Activated CD4-positive, alpha-beta T cell treated with anti-CD3 and anti-CD28 coated beads, Interleukin-2, Interleukin-4, amounts not matched to agents 100 ng/mL and 50 ng/mL, durations not matched to agents 16 hours and 8 hours (primary cell): Measurements from ENCODE around the gene DYNC1I1.

Source experiments
- DNase-seq: peaks from one replicate; pipeline ENCODE4 v3.0.0-alpha.2; 2020; ENCODE audit warnings: low spot score

Gene DYNC1I1

GRCh38 chr7:95971716-95972115 is 199.4 kb downstream of the DYNC1I1 start:
- no peak for DNase-seq

DNA sequence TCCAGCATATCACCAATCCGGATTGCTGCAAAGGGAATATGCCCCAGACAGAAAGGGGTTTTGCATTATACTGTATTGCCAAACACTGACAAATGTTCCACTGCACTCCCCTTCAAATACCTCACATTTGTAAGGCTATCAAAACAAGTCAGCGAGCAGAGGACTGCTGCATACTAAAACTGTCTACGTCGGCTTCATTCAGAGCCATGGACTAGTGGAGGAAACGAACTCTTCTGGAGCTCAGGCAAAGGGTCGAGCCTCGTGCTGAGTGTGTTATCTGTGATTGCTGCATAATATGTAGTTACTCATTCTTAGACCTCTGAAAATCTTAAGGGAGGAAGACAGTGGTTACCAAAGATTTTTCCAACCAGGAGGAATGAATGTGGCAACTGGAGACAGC is 200.2 kb downstream of the DYNC1I1 start:
- no peak for DNase-seq

GRCh38 chr7:95974108-95974507 is 201.8 kb downstream of the DYNC1I1 start:
- no peak for DNase-seq

GRCh38 chr7:95976369-95977060 is 204.2 kb downstream of the DYNC1I1 start:
- DNase-seq, result no peak

DNA sequence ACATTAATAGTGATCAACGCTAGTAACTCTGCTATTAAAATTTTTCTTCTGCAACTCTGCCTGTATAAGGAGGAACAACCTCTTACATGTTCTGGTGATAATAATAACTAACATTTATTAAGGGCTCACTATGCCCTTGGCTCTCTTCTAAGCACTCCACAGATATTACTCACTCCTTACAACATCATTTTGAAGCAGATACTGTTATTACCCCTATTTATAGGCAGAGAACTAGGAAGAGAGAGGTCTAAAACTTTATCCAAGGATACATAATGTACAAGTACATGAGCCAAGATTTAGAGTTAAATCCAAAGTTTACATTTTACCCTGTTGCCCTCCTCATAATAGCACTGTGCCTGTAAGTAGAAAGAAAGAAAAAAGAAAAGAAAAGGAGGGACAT is 205.6 kb downstream of the DYNC1I1 start:
- no peak for DNase-seq

DNA sequence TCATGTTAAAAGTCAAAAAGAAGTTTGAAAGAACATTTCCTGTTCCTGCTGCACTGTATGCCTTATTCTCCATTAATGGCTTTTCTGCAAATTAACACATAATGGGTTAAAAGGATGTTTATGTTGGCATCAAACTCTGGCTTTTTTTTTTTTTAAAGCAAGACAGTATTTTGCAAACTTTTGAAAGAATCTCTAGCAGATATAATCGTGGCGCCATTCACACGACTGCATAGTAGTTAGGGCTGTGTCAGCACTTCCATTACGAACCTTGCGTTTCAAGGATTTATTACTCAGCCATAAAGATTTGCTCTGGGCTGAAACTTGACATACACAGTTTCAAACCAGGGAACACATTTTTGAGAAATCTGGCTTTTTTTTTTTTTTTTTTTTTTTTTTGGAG is 207.8 kb downstream of the DYNC1I1 start:
- DNase-seq, result no peak

DNA sequence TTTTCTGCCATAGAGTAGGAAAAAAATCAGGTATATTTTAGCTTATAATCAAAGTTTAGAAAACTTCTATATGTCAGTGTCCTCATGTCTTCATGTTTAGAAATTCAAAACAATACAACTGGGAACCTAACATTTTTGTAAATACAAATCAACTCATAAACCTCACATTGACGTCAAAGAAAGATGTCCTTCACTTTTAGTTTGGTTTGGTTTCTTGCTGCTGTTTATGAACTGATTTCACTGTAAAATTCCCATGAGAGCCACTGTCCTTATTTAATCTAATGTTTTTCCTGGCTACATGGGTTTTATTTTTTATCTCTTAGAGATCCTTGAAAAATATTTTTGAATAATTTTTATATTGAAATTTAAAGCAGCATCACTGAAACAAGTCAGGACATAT is 208.4 kb downstream of the DYNC1I1 start:
- DNase-seq, result no peak

DNA sequence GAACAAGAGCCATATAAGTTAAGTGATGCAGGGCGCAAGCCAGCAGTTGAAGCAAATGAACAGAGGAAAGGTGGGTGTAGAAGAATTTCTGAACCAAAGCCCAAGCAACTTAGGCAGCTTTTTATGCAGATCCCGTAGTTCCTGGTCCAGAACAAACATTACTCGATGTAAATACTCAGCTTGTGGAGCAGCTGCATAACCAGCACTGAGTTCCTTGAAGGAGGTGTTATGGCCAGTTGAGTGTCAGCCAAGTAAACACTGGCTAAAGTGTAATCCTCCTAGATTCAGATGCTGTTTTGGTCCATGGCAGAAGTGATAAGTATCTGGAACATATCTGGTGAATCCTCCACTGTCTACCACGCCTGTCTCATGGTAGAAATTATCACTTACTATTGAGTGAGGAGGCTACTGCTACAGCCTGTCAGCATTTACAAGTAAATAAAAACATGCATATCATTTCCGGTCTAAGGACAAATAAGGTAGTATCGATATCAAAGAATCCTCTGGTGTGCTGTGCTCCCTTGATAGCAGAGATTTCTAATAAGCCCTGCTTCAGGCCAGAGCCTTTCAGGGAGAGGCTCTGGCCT is 213.9 kb downstream of the DYNC1I1 start:
- DNase-seq, result no peak

DNA sequence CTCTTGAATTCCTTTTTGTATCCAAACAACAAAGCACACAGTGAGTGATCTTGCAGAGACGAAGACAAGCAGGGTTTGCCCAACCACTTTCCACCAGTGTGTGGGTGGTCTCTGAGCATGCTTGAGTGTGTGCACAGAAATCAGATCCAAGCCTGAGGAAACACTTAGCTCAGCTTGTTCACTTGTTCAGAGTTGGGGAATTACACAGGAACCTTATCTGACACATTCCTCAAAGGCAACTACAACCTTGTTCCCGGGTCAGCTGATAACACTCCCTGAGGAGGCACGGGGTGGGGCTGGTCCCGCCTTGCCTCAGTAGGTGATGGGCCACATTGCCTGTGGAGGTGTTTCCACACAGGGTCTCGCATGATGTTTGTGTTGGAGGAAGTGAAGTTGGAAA is 216.9 kb downstream of the DYNC1I1 start:
- DNase-seq, result no peak

DNA sequence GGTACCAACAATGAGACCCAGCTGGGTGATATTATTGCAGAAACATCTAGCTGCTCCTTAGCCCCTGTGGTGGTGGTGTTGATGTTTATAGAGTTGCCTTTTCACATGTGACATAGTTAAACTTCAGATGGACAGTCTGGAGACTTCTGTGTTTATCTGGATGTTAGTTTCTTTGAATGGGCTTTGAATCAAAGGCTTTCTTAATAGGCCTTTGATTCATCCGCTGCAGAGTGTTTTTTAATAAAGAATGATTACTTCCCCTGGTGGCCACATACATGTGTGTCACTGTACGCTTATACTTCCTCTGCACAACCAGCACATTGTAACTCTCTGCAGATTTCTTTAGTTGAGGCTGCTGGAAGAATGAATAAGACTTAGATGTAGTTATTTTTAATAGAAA is 221.0 kb downstream of the DYNC1I1 start:
- DNase-seq, result no peak

- DNase-seq, result no peak
These were observed 223.8 kb downstream of the DYNC1I1 start for GRCh38 chr7:95996174-95996573.

DNA sequence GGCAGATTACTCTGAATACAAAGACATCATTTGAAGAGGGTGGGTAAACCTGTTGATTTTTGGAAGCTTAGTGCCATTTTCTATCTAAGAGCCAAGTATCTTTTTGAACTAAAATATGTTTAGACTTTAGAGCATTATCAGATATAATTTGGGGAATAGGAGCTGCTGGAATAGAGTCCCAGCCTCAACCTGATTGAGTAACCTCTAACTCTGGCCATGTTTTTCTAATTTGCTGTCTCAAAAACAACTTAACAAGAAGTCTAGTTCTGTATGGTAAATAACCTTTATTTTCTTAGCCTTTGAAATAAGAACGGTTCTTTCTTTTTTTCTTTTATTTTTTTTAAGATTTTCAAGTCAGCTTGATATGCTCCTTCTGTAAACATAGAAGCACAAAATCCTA is 224.5 kb downstream of the DYNC1I1 start:
- DNase-seq, result no peak

DNA sequence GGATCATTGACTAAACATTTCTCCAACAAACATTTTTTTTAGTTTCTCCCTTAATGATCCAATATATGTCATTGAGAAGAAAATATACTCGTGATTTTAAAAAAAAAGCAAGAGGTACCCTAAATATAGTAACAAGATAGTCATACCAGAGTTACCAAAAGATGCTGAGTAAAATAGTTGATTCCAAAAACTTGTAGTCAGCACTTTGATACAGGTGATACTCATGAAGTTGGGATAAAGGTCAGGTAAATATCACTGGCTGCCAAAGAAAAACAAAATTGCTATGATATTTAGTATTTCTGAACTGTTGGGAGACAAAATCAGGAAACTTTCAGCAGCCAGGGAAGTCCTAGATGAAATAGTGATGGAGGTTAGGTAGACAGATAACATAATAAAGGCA is 225.3 kb downstream of the DYNC1I1 start:
- no peak for DNase-seq

- DNase-seq, result no peak
These were observed 227.1 kb downstream of the DYNC1I1 start for GRCh38 chr7:95999481-95999880.

GRCh38 chr7:96004578-96004977 is 232.2 kb downstream of the DYNC1I1 start:
- DNase-seq, result no peak

GRCh38 chr7:96005271-96005670 is 232.9 kb downstream of the DYNC1I1 start:
- no peak for DNase-seq

DNA sequence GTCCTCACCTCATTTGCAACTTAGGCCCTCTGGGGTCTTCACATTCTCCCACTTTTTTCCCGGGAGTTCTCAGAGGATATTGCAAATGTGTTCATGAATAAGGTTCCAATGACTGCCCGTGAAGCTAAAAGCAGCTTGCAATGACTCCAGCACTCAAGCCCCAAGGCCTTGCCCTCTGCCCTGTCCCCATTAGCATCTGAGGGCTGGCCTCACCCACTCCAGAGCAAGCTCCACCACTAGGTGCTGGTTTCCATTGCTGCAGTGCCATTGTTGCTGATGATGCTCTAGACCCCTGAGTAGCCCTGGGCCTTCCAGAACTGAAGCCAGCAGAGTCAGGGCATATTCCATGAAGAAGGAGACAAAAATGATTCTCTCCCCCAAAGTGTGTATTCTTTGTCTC is 236.8 kb downstream of the DYNC1I1 start:
- no peak for DNase-seq

GRCh38 chr7:96013836-96014235 is 241.5 kb downstream of the DYNC1I1 start:
- no peak for DNase-seq

DNA sequence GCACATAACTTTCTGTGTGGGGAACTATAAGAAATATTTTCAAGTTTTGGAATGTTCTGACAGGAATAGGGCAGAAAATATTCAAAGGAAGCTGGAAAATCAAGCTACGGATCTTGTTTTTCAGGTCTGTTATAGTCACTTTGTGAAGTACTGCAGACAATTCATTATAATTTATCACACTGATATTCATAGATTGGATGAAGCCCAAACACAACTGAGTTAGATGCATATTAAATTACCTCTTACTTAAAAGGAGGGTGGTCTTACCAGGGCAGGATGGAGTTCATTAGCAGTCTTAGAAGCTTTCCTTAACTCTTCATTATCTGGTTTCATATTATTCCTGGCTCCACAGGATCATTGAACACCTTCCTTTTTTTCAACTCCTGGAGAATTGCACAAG is 242.3 kb downstream of the DYNC1I1 start:
- DNase-seq, result no peak

GRCh38 chr7:96016056-96016586 is 243.8 kb downstream of the DYNC1I1 start:
- DNase-seq, result no peak

DNA sequence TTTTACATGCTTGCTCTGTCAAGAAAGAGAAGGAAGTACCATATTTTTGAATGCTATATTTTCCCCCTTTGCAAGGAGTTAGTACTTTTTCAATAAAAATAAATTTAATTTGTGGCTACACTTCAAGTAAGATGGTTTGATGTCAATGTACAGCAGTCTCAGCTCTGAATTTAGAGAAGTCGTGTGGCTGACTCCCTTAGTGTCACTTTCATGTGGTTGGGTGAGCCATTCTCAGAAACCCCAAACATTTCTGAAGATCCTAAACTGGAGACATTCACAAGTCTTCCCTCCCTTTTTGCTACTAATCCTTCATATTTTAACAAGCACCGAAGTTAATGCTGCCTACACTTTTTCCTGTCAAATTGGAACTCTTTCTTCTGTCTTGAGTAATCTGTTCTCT is 244.4 kb downstream of the DYNC1I1 start:
- DNase-seq, result no peak

DNA sequence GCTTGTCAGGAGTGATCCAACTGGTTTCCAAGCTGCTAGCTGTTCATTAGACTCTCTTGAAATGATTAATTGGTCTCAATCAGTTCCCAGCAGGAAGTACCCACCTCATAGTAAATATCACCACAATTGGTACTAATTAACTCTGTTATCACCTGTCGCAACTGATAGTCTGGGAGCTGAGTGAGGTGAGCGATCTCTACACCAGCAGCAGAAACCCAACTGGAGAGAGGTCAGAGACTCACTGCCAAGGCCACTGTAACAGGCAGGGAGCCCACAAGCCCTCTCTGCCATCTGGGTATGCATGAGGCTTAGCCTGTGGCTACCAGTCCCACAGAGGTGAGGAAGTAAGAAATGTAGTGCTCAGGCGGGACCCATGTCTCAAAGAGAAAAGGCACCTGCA is 245.5 kb downstream of the DYNC1I1 start:
- no peak for DNase-seq

- no peak for DNase-seq
These were observed 249.2 kb downstream of the DYNC1I1 start for GRCh38 chr7:96021568-96021967.

DNA sequence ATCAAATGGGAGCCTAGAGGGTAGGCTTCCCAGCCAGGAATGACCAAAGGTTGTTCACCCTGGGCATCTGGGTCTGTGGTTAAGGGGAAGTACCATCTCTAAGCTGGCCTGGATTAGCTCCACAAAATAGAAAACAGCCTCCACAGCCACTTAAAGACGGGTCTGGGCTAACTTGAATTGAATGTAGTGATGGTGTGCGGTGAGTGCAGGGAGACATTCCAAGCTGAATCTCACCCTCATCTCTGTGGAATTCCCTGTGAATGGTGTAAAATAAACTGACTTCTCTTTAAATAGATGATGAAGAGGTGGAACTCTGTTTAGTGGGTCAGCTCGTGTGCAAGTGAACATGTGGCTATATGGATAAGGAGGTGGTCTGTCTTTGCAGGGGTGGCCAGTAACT is 251.0 kb downstream of the DYNC1I1 start:
- no peak for DNase-seq
